Mesendoderm (in vitro differentiated cells): ENCODE measurements around the gene IL21.

Source experiments
- DNase-seq: peaks from one replicate; pipeline ENCODE4 v3.0.0; 2013
- H2AK5ac ChIP-seq: 2 replicates; pipeline ENCODE4 v1.6.1; 2013; ENCODE audit warnings: low read length, inconsistent platforms
- H2BK120ac ChIP-seq: 2 replicates; pipeline ENCODE4 v1.6.1; 2013; ENCODE audit warnings: low read depth, mild to moderate bottlenecking, low read length, moderate library complexity, mixed read lengths
- H2BK15ac ChIP-seq: replicated peaks from 2 replicates; pipeline ENCODE4 v1.6.1; 2013; ENCODE audit warnings: low read depth, mild to moderate bottlenecking, moderate library complexity
- H2BK5ac ChIP-seq: 2 replicates; pipeline ENCODE4 v1.6.1; 2013; ENCODE audit warnings: low read length, inconsistent platforms
- H3K18ac ChIP-seq: 2 replicates; pipeline ENCODE4 v1.6.1; 2013; ENCODE audit warnings: mild to moderate bottlenecking, low read length, mixed read lengths
- H3K23ac ChIP-seq: one replicate; pipeline ENCODE4 v1.6.1; 2013; ENCODE audit warnings: low read length
- H3K27ac ChIP-seq: 2 replicates; pipeline ENCODE4 v1.5.1; 2013; ENCODE audit warnings: low read depth, mild to moderate bottlenecking, inconsistent platforms, low read length, moderate library complexity
- H3K27me3 ChIP-seq: 2 replicates; pipeline ENCODE4 v1.6.1; 2013; ENCODE audit warnings: low read length, control low read depth, mild to moderate bottlenecking, inconsistent platforms; ENCODE audit not compliant: insufficient read depth, poor library complexity
- H3K36me3 ChIP-seq: 2 replicates; pipeline ENCODE4 v1.6.1; 2013; ENCODE audit warnings: low read length, inconsistent platforms; ENCODE audit not compliant: control insufficient read depth, insufficient read depth
- H3K4ac ChIP-seq: one replicate; pipeline ENCODE4 v1.6.1; 2013; ENCODE audit warnings: low read depth, mild to moderate bottlenecking, low read length, moderate library complexity
- H3K4me1 ChIP-seq: 2 replicates; pipeline ENCODE4 v1.6.1; 2013; ENCODE audit warnings: low read depth, low read length, inconsistent platforms; ENCODE audit not compliant: control insufficient read depth
- H3K4me2 ChIP-seq: 2 replicates; pipeline ENCODE4 v1.6.1; 2013; ENCODE audit warnings: low read length
- H3K4me3 ChIP-seq: 2 replicates; pipeline ENCODE4 v1.5.1; 2013; ENCODE audit warnings: mild to moderate bottlenecking, low read length
- H3K56ac ChIP-seq: one replicate; pipeline ENCODE4 v1.6.1; 2013; ENCODE audit warnings: low read length
- H3K79me1 ChIP-seq: 2 replicates; pipeline ENCODE4 v1.6.1; 2013; ENCODE audit warnings: low read length, inconsistent platforms
- H3K79me2 ChIP-seq: 2 replicates; pipeline ENCODE4 v1.6.1; 2013; ENCODE audit warnings: mild to moderate bottlenecking, low read length; ENCODE audit not compliant: control insufficient read depth, insufficient read depth
- H3K9ac ChIP-seq: 2 replicates; pipeline ENCODE4 v1.6.1; 2013; ENCODE audit warnings: low read length, inconsistent platforms
- H4K5ac ChIP-seq: one replicate; pipeline ENCODE4 v1.6.1; 2013; ENCODE audit warnings: low read length
- H4K8ac ChIP-seq: one replicate; pipeline ENCODE4 v1.6.1; 2013; ENCODE audit warnings: low read depth, mild to moderate bottlenecking, control low read depth, low read length, moderate library complexity
- WGBS: extraction: QIAGEN DNeasy Blood & Tissue Kit; methylation state at CpG from one replicate; pipeline ENCODE4 v1.1.7; 2013; ENCODE audit warnings: low lambda C conversion rate, missing lambda C conversion rate; ENCODE audit not compliant: insufficient coverage; ENCODE audit errors: extremely low coverage; 5-methylcytosine and 5-hydroxymethylcytosine counted together

Gene IL21

DNA sequence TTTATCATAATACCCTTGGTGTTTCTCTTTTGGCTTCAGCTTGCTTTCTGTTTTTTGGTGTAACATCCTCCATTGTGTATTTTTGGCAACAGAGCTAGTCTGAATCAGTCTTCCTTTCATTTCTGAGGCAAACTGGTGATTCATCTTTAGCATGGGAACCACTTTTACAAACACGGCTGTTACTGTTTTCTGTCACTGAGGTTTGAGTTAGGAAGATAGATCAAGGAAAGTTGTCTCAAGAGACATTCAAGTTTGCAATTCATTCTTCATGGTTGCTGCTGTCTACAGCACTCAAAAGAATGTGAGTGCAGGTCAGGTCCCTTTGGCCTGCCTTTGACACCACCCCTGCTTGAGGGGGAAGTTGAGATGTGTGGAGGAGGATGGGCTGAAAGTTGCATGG lies 36.3 kb downstream of the IL21 start:
- no peak for DNase-seq
- Histone ChIP-seq H3K4me1 (no peaks in the 10 kb centered on the region), H3K56ac (no peak overlapping the region), H3K4ac (no peak overlapping the region), H3K27me3 (no peaks in the 10 kb centered on the region), H3K27ac (no peak overlapping the region), H3K79me1 (no peaks in the 10 kb centered on the region), H2BK120ac (no peak overlapping the region), H2BK5ac (no peak overlapping the region), H3K9ac (no peak overlapping the region), H3K4me2 (no peak overlapping the region), H3K4me3 (no peak overlapping the region), H2AK5ac (no peak overlapping the region), H3K36me3 (no peaks in the 10 kb centered on the region), H4K5ac (no peak overlapping the region), H3K23ac (no peak overlapping the region), H3K18ac (no peak overlapping the region), H3K79me2 (no peaks in the 10 kb centered on the region), H2BK15ac (no peak overlapping the region), H4K8ac (no peak overlapping the region)
- WGBS = no CpG with 5 or more reads among the region's 1 CpG

DNA sequence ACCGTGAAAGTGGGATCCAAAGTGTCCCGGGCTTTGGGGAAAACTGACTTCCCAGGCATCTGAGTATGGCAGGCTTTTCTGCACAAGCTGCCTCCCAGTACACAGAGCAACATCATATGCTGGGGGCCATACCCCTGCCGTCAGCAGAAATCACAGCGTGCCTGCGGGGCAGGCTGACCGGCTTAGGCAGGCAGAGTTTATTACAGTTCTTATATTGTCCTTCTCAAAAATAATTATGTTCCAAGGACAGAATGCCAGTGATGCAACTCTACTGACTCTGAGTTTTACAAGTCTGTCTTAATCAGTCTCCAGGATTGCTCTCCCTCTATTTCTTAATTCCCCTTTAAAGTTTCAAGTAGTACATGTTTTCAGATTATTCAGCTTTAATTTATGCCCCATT lies 37.0 kb downstream of the IL21 start:
- Histone ChIP-seq H3K4me1 (no peaks in the 10 kb centered on the region), H3K56ac (no peak overlapping the region), H3K27me3 (no peaks in the 10 kb centered on the region), H2BK5ac (no peak overlapping the region), H2BK120ac (no peak overlapping the region), H3K79me2 (no peaks in the 10 kb centered on the region), H2BK15ac (no peak overlapping the region), H3K79me1 (no peaks in the 10 kb centered on the region), H3K9ac (no peak overlapping the region), H3K18ac (no peak overlapping the region), H3K4ac (no peak overlapping the region), H3K23ac (no peak overlapping the region), H3K27ac (no peak overlapping the region), H3K36me3 (no peaks in the 10 kb centered on the region), H3K4me3 (no peak overlapping the region), H2AK5ac (no peak overlapping the region), H4K5ac (no peak overlapping the region), H4K8ac (no peak overlapping the region), H3K4me2 (no peak overlapping the region)
- WGBS = no CpG with 5 or more reads among the region's 6 CpGs
- no peak for DNase-seq

DNA sequence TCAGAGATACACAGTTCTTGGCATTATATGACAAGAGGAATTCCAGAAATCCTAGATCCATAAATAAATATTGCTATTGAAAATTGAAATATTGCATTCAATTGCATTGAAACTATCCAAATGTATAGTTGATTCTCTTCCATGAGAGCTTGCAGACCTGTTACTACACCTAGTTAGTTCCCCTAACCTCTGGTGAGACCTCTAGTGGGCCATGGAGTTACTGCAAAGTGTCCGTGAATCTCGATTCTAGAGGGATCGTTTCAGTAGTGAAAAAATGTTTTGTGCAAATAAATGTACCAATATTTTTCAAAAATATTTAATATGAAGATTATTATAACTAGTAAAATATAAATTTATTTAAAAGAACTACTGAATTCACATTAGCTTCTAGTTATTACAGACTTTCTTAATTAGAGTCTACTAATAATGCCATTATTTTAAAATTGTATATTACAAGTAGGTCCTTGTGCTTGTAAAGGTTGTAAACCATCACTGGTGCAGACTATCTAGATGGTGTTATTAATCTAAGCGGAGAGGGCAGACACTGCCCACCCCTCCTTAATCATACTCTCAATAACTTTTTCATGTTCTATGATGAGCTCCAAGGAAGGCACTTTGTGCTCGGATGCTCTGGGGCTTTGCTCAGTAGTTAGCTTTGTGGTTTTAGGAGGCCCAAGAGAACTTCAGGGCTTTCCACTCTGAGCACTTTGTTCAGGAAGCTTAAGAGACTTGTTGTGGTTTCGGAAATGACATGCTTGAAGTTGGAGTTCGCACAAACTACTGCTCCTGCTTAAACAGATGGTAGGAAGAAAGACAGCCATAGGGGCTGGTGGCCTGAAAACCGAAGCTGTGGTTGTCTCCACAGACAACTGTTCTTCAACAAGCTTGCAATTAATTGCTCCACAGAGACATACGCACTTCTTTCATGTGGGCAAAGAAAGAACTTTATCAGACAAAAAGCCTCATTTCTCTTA lies 42.8 kb downstream of the IL21 start:
- DNase-seq = peak; percentile 59
- Histone ChIP-seq H3K36me3 (no peaks in the 10 kb centered on the region), H3K18ac (no peak overlapping the region), H3K56ac (no peak overlapping the region), H3K27me3 (no peaks in the 10 kb centered on the region), H3K4me1 (no peaks in the 10 kb centered on the region), H4K5ac (no peak overlapping the region), H3K4me2 (no peak overlapping the region), H3K23ac (no peak overlapping the region), H3K79me1 (no peaks in the 10 kb centered on the region), H2BK5ac (no peak overlapping the region), H3K9ac (no peak overlapping the region), H3K79me2 (no peaks in the 10 kb centered on the region), H2BK15ac (no peak overlapping the region), H2AK5ac (no peak overlapping the region), H4K8ac (no peak overlapping the region), H3K27ac (no peak overlapping the region), H3K4me3 (no peak overlapping the region), H3K4ac (no peak overlapping the region), H2BK120ac (no peak overlapping the region)
- WGBS = no CpG with 5 or more reads among the region's 9 CpGs

DNA sequence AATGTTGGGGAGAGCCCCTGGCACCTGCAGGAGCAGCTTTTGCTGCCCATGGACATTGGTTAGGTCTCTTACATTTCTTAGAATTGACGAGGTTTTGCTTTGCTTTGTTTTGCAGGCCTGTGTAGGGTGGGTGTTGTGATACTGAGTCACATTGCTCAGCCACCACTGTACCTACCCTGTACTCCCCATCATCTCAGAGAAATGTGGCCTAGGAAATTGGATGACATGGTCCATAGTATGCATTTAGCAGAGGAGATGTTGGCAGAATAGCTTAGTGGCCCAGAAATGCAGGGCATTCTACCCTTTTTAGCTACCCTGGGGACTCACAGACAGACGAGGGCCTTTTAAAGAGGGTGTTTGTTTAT lies 43.7 kb downstream of the IL21 start:
- H3K9ac ChIP-seq = no peak overlapping the region
- no peaks in the 10 kb centered on the region for H3K36me3 ChIP-seq
- H3K79me2 ChIP-seq = no peaks in the 10 kb centered on the region
- H3K23ac ChIP-seq = no peak overlapping the region
- H3K79me1 ChIP-seq = no peaks in the 10 kb centered on the region
- no peak overlapping the region for H2BK15ac ChIP-seq
- no peak overlapping the region for H3K4me3 ChIP-seq
- H3K4me2 ChIP-seq = no peak overlapping the region
- no peak for DNase-seq
- H3K4me1 ChIP-seq = no peaks in the 10 kb centered on the region
- no peak overlapping the region for H4K8ac ChIP-seq
- H2BK120ac ChIP-seq = no peak overlapping the region
- no peak overlapping the region for H2BK5ac ChIP-seq
- no peak overlapping the region for H4K5ac ChIP-seq
- H3K4ac ChIP-seq = no peak overlapping the region
- WGBS = no CpG with 5 or more reads among the region's 2 CpGs
- no peak overlapping the region for H3K27ac ChIP-seq
- peak overlapping the region; percentile 47 for H3K56ac ChIP-seq
- no peaks in the 10 kb centered on the region for H3K27me3 ChIP-seq
- H2AK5ac ChIP-seq = no peak overlapping the region
- no peak overlapping the region for H3K18ac ChIP-seq

DNA sequence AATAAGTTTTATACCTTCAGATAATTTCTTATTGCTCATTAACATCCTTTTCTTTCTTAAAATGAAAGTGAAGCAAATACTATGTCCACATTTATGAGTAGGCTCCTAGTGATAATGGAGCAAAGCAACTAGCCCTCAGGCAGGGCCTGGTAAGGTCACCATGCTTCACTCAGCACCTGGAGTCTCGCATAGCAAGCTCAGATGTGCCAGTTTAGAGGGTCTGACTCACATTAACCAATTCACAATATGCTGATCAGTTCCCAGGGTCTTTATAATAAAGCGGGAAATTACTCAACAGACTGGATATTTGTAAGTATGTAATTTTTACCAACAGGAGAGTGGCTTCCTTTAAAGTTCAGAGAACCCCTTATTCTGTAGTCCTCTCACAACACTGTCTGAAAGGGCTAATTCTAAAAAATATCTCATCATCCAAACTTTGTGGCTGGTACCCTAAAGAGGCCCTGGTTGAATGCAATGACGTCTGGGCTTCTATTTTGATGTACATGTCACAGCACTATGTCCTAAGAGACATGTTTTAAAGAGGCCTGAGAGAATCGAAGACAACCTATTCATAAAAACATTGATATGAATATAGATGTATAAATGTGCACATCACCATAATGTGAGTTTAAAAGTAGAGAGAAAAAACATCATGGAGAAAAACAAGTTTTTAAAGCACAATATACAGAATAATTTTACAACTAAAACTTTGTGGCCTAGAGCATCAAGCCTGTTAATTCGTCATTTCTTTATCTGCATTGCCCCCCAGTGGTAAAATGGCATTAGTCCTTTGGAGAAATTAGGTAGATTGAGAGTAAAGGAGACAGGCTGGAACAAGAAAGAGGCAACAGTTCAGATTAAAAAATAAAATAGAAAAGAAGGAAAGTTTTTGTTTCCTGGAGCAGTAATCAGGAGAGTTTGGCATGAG lies 44.3 kb downstream of the IL21 start:
- H3K4me1 ChIP-seq = no peaks in the 10 kb centered on the region
- no CpG with 5 or more reads among the region's 5 CpGs for WGBS
- H3K79me1 ChIP-seq = no peaks in the 10 kb centered on the region
- DNase-seq = peak; percentile 60
- H4K8ac ChIP-seq = no peak overlapping the region
- H3K23ac ChIP-seq = no peak overlapping the region
- no peak overlapping the region for H2BK5ac ChIP-seq
- no peak overlapping the region for H4K5ac ChIP-seq
- no peak overlapping the region for H3K9ac ChIP-seq
- H3K18ac ChIP-seq = no peak overlapping the region
- no peak overlapping the region for H3K4me2 ChIP-seq
- H3K27ac ChIP-seq = no peak overlapping the region
- H3K4me3 ChIP-seq = no peak overlapping the region
- no peak overlapping the region for H3K56ac ChIP-seq
- no peak overlapping the region for H2BK15ac ChIP-seq
- no peaks in the 10 kb centered on the region for H3K36me3 ChIP-seq
- H2BK120ac ChIP-seq = no peak overlapping the region
- H3K27me3 ChIP-seq = no peaks in the 10 kb centered on the region
- no peak overlapping the region for H3K4ac ChIP-seq
- H2AK5ac ChIP-seq = no peak overlapping the region
- no peaks in the 10 kb centered on the region for H3K79me2 ChIP-seq
